Panc1 (cell line): ENCODE measurements around the gene MXD4. TPM values are rescaled to one million over a fixed set of nuclear protein-coding genes. Genes with fewer than 3 reads are reported as not detected.

ENCODE experiments used
- ATAC-seq: fragments of 200-7000 bp; cut with Tn5 transposase; 2 replicates; pipeline ENCODE4 v1.9.1; 2020; ENCODE audit warnings: mild to moderate bottlenecking, moderate library complexity
- BruUV-seq: library from RNA; stranded (reverse); fragments of 400-500 nt; replicated peaks from 2 replicates; lab custom pipeline; 2021; lab: Mats Ljungman, UMichigan
- CTCF ChIA-PET: fragments of 300-600 bp; sonication (Branson Sonifier 250); formaldehyde crosslinking; loops from one replicate; lab custom pipeline; 2022; ENCODE audit warnings: antibody characterized with exemption; lab: Charles Lee
- POLR2A ChIA-PET: fragments of 300-600 bp; sonication (Branson Sonifier 250); formaldehyde crosslinking; loops from one replicate; lab custom pipeline; 2022; ENCODE audit warnings: antibody characterized with exemption; lab: Charles Lee
- DNase-seq: peaks from one replicate; pipeline ENCODE4 v3.0.0-alpha.2; 2010; ENCODE audit warnings: low read depth, low spot score
- H3K27ac ChIP-seq: 2 replicates; pipeline ENCODE4 v1.5.1; 2011; ENCODE audit warnings: mild to moderate bottlenecking, low read length, inconsistent platforms
- H3K27me3 ChIP-seq: fragments of 200-500 bp; sonication (Bioruptor generic); 2 replicates; pipeline ENCODE4 v1.6.0; 2014; ENCODE audit warnings: low read length, inconsistent platforms; ENCODE audit not compliant: control insufficient read depth, insufficient read depth
- H3K36me3 ChIP-seq: fragments of 200-500 bp; sonication (Bioruptor generic); 2 replicates; pipeline ENCODE4 v1.5.1; 2014; ENCODE audit warnings: inconsistent platforms, mild to moderate bottlenecking, low read length, moderate library complexity; ENCODE audit not compliant: control insufficient read depth, insufficient read depth
- H3K4me1 ChIP-seq: 2 replicates; pipeline ENCODE4 v1.5.1; 2011; ENCODE audit warnings: inconsistent platforms, mild to moderate bottlenecking, low read length, moderate library complexity; ENCODE audit not compliant: control insufficient read depth, insufficient read depth
- H3K4me3 ChIP-seq, 2 experiments: 2 replicates each; pipeline ENCODE4 v1.5.1; 2011 to 2012; ENCODE audit warnings: low read depth in 2 of 2, low read length in 2 of 2, mild to moderate bottlenecking in 2 of 2, inconsistent platforms in 1 of 2, moderate library complexity in 1 of 2
- H3K9me3 ChIP-seq: fragments of 200-500 bp; sonication (Bioruptor generic); 2 replicates; pipeline ENCODE4 v1.5.1; 2014; ENCODE audit warnings: low read depth, mild to moderate bottlenecking, inconsistent platforms, low read length, moderate library complexity; ENCODE audit not compliant: control insufficient read depth, insufficient read depth
- CTCF ChIP-seq: fragments of 450-650 bp; IDR thresholded peaks from 2 replicates; pipeline ENCODE4 v1.5.1; 2017; ENCODE audit warnings: mild to moderate bottlenecking
- POLR2AphosphoS5 ChIP-seq: IDR thresholded peaks from 2 replicates; pipeline ENCODE4 v1.6.1; 2012; ENCODE audit warnings: mild to moderate bottlenecking, low read depth, low read length, moderate library complexity
- REST ChIP-seq, 2 experiments: IDR thresholded peaks; 2 replicates each; pipeline ENCODE4 v1.6.1; 2011 to 2012; ENCODE audit warnings: low read depth in 2 of 2, control low read depth in 1 of 2, low read length in 1 of 2, mild to moderate bottlenecking in 1 of 2, moderate library complexity in 1 of 2; ENCODE audit not compliant: insufficient read depth in 1 of 2
- SIN3A ChIP-seq: IDR thresholded peaks from 2 replicates; pipeline ENCODE4 v1.6.1; 2012; ENCODE audit warnings: low read depth, mild to moderate bottlenecking, low read length, moderate library complexity, borderline replicate concordance; ENCODE audit not compliant: insufficient read depth
- TCF7L2 ChIP-seq: IDR thresholded peaks from 2 replicates; pipeline ENCODE4 v1.6.1; 2011; ENCODE audit warnings: mild to moderate bottlenecking, low read depth, low read length, inconsistent platforms
- in situ Hi-C: cut with HindIII; loops from 2 replicates; pipeline ENCODE4 v1.10.0; 2016; ENCODE audit warnings: low sequenced_read_pairs, low pct_unique_long_range_greater_than_20kb
- intact Hi-C: fragments of 100-400 bp; cut with micrococcal nuclease; formaldehyde crosslinking; loops from one replicate; pipeline ENCODE4 v1.10.0; 2022; ENCODE audit not compliant: unreplicated experiment
- total RNA-seq: library from RNA; stranded (reverse); gene quantifications from one replicate; pipeline ENCODE4 v1.2.1, GENCODE V29; 2021; ENCODE audit not compliant: unreplicated experiment

MXD4 gene
- total RNA-seq, 1 experiment from 2014 or later, result 32.7 TPM

GRCh38 chr4:2248821-2249261, 13.1 kb downstream of the MXD4 start:
- TF ChIP-seq TCF7L2 (no peak), SIN3A (no peak), CTCF (no peak)
- ATAC-seq (no peak), DNase-seq (no peak)
- Histone ChIP-seq H3K36me3 (no peaks in the 10 kb centered on the region), H3K4me3 (no peak overlapping the region), H3K27me3 (no peaks in the 10 kb centered on the region), H3K4me1 (peaks cover 6% of the 10 kb centered on the region), H3K9me3 (no peaks in the 10 kb centered on the region), H3K27ac (no peak overlapping the region)
- intact Hi-C loops (no loop called here), in situ Hi-C loops (no loop called here)
- ChIA-PET CTCF (no interaction called here), POLR2A (no interaction called here)
- no TSS peak for BruUV-seq

- peaks cover 6% of the 10 kb centered on the region for H3K4me1 ChIP-seq
- DNase-seq (no peak), ATAC-seq (no peak; the same call in 1 of the 2 replicates)
- H3K27me3 ChIP-seq, result no peaks in the 10 kb centered on the region
- H3K36me3 ChIP-seq, result no peaks in the 10 kb centered on the region
- no TSS peak for BruUV-seq
- no peak overlapping the region for H3K27ac ChIP-seq
- in situ Hi-C loops, result no loop called here
- intact Hi-C loops, result no loop called here
- no peak overlapping the region for H3K4me3 ChIP-seq
- POLR2A ChIA-PET, result no interaction called here
- CTCF ChIA-PET, result no interaction called here
- H3K9me3 ChIP-seq, result no peaks in the 10 kb centered on the region
- TF ChIP-seq POLR2AphosphoS5 (no peak), TCF7L2 (no peak), SIN3A (no peak), CTCF (no peak), REST (IDR thresholded peaks at IDR 0.05; ENCODE audit: insufficient read depth in 1 of 2, low read depth in 2 of 2, low read length in 1 of 2) (no peak)
These were observed 13.7 kb downstream of the MXD4 start for GRCh38 chr4:2248044-2248780.
